ENCODE results near the gene NKD2. TPM values are rescaled to one million over a fixed set of nuclear protein-coding genes. Genes with fewer than 3 reads are reported as not detected.

NKD2 gene
- total and polyA plus RNA-seq, 9 of the 15 experiments (the other 6 are each of a cell fraction or from before 2014, with no cell fraction given) = 0.09 to 0.64 (median 0.27) TPM; not detected in 5

- TF ChIP-seq HMGXB4 (CRISPR knock-in tag; IDR thresholded peaks at IDR 0.05) (no peak), NRF1 (conservative IDR thresholded peaks at IDR 0.05 in 1 of 2, IDR thresholded peaks at IDR 0.05 in 1 of 2) (peak; percentile 50 to 61), MAFF (IDR thresholded peaks at IDR 0.05; ENCODE audit: low read length) (no peak), ZNF12 (CRISPR knock-in tag; IDR thresholded peaks at IDR 0.05) (peak; percentile 83; the same call in 1 of the 2 replicates), LCOR (CRISPR knock-in tag; IDR thresholded peaks at IDR 0.05) (no peak), COPS2 (conservative IDR thresholded peaks at IDR 0.05) (no peak), ZNF277 (CRISPR knock-in tag; IDR thresholded peaks at IDR 0.05; ENCODE audit: borderline replicate concordance) (no peak), HMBOX1 (IDR thresholded peaks at IDR 0.05) (no peak), HLTF (IDR thresholded peaks at IDR 0.05) (peak; percentile 61; the same call in 1 of the 2 replicates), RBM34 (IDR thresholded peaks at IDR 0.05; ENCODE audit: borderline replicate concordance, insufficient read depth, low read length) (no peak), MAZ (CRISPR knock-in tag; conservative IDR thresholded peaks at IDR 0.05 in 1 of 2, IDR thresholded peaks at IDR 0.05 in 1 of 2) (peak; percentile 28 to 79; a peak in 3 of 4 replicates), ZNF79 (CRISPR knock-in tag; IDR thresholded peaks at IDR 0.05; ENCODE audit: low read depth) (no peak), BCOR (IDR thresholded peaks at IDR 0.05) (peak; percentile 95), TEAD4 (IDR thresholded peaks at IDR 0.05; ENCODE audit: low read length) (peak; percentile 95), TEAD4 (CRISPR knock-in tag; IDR thresholded peaks at IDR 0.05; ENCODE audit: borderline replicate concordance) (no peak), TBP (optimal IDR thresholded peaks at IDR 0.05; ENCODE audit: low read depth, low read length) (no peak), FOXP4 (CRISPR knock-in tag; IDR thresholded peaks at IDR 0.05; ENCODE audit: borderline replicate concordance) (no peak), KAT2B (IDR thresholded peaks at IDR 0.05; ENCODE audit: low read depth, low read length) (no peak), ZNF589 (CRISPR knock-in tag; IDR thresholded peaks at IDR 0.05; ENCODE audit: low read depth) (peak; percentile 89), ZNF23 (CRISPR knock-in tag; IDR thresholded peaks at IDR 0.05) (no peak), MTA1 (IDR thresholded peaks at IDR 0.05; ENCODE audit: borderline replicate concordance) (peak; percentile 70; the same call in 1 of the 2 replicates)
Measured at GRCh38 chr5:1067141-1068121, 58.8 kb downstream of the NKD2 start (continued).

All from K562 (cell line).